ENCODE data around the gene DSTN.

GRCh38 chr20:17601957-17602356, 32.1 kb downstream of the DSTN start:
- TF ChIP-seq CTCF (conservative IDR thresholded peaks at IDR 0.05; ENCODE audit: low read length) (no peak), EZH2phosphoT487 (IDR thresholded peaks at IDR 0.05; ENCODE audit: borderline replicate concordance) (no peak)

Data from Loucy (cell line).